Fibroblast of villous mesenchyme (primary cell): ENCODE results near the gene MAML2. TPM values are rescaled to one million over a fixed set of nuclear protein-coding genes. Genes with fewer than 3 reads are reported as not detected.

Source experiments
- DNase-seq: peaks from one replicate; pipeline ENCODE4 v3.0.0-alpha.2; 2010; ENCODE audit warnings: low read depth
- H3K4me3 ChIP-seq: 2 replicates; pipeline ENCODE4 v1.5.1; 2011; ENCODE audit warnings: low read depth, mild to moderate bottlenecking, low read length
- total RNA-seq: library from RNA; depleted of rRNA; stranded (reverse); fragments of >200 nt; gene quantifications from 2 replicates; pipeline ENCODE4 v1.2.3, GENCODE V29; 2012
- TF ChIP-seq, protein P1 (sequence below): IDR thresholded peaks from 2 replicates; pipeline ENCODE4 v1.5.1; 2012; ENCODE audit warnings: low read depth, mild to moderate bottlenecking, low read length; ENCODE audit not compliant: insufficient read depth

The MAML2 gene
- total RNA-seq, 1 donor, result 30.7 TPM

DNA sequence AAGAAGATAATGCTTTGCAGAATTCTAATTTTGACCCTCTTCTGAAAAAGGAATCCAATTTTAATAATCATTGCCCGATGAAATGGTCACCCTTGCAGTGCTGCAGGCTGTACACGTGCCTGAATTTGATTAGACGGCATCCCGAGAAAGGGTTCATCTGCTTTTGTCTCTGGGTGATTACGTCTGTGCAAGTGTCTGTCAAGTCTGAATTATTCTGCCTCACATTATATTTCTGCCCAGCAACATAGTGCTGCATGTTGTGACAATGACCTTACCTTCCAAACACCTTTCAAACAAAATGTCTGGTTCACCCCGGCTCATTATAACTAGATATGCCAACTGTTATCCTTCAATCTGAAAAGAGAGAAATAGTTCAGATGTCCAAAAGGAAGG, 164.1 kb downstream of the MAML2 start:
- DNase-seq, result no peak
- TF ChIP-seq, protein P1, sequence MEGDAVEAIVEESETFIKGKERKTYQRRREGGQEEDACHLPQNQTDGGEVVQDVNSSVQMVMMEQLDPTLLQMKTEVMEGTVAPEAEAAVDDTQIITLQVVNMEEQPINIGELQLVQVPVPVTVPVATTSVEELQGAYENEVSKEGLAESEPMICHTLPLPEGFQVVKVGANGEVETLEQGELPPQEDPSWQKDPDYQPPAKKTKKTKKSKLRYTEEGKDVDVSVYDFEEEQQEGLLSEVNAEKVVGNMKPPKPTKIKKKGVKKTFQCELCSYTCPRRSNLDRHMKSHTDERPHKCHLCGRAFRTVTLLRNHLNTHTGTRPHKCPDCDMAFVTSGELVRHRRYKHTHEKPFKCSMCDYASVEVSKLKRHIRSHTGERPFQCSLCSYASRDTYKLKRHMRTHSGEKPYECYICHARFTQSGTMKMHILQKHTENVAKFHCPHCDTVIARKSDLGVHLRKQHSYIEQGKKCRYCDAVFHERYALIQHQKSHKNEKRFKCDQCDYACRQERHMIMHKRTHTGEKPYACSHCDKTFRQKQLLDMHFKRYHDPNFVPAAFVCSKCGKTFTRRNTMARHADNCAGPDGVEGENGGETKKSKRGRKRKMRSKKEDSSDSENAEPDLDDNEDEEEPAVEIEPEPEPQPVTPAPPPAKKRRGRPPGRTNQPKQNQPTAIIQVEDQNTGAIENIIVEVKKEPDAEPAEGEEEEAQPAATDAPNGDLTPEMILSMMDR, result no peak
- no peak overlapping the region for H3K4me3 ChIP-seq

DNA sequence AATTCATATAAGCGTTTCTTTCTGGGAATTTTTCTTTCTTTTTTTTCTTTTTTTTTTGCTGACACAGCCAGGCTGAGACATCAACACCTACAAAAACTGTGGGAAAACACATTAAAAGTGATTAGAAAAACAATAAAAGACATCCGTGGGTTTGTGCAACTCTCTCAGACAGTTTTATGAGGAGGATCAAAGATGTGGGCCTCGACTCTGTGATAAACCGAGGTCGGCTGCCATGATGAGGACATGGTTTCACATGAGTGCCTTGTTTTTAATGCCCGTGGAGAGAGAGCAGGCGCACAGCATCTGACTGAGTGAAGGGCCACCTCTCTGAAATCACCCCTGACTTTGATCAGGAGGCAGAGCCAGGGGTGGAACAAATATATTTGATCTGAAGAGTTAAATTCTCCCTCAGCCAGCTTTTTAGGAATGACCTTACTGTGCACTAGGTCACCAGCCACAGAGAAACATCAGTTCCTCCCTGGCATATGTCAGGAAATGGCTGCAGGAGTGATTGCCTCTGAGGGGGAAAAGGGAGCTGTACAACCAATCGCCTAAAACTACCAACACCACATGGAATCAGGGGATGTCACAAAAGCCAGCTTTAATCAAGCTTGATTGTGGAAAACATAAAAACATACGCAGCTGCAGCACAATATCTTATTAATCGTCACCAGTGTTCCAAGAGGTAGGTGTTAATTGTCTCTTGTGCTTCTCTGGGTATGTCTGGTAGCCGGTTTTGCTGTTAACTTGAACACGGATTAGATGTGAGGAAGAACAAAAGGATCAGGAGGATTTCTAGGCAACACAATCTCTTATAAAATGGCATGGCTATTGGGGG, 164.7 kb downstream of the MAML2 start:
- no peak overlapping the region for H3K4me3 ChIP-seq
- peak; percentile 78 for DNase-seq
- TF ChIP-seq, protein P1, result no peak

DNA sequence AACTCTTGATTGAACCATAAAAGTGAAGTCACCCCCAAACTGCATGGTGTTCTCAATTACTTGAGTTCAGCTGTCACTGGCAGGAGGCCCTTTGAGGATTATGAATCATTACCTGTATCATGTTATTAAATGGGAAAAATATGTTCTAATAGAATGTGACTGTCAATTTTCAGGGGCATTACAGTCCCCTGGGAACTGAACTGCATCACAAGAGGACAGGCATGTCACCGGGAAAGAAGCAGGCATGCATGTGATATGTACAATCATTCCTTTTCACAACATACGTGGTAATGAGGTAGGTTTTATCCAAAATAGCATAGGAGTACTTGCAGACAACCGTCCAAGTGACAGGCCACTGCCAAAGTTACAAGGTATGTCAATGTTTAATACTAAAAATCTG, 165.8 kb downstream of the MAML2 start:
- no peak for DNase-seq
- TF ChIP-seq, protein P1, result no peak

DNA sequence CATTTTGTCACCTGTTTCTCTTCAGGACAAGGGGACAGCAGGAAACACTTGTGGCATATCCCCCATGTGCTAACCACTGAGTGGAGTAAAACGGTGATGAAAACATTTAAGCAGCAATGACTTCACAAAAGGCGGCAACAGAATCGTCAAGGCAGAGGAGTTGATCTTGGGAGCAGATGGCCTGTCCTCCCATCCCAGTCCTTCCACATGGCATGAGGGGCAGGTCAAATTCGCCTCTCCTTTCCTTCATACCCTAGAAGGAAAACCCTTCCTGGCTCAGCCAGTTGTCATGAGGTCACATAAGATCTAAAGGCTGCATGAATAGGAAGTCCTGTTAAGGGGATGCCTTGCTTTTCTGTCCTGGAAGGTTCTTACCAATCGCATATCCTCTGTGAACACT, 169.1 kb downstream of the MAML2 start:
- no peak for DNase-seq
- TF ChIP-seq, protein P1, result no peak
- H3K4me3 ChIP-seq, result no peak overlapping the region

More for the DNA sequence above, 165.8 kb downstream of the MAML2 start:
- no peak overlapping the region for H3K4me3 ChIP-seq

DNA sequence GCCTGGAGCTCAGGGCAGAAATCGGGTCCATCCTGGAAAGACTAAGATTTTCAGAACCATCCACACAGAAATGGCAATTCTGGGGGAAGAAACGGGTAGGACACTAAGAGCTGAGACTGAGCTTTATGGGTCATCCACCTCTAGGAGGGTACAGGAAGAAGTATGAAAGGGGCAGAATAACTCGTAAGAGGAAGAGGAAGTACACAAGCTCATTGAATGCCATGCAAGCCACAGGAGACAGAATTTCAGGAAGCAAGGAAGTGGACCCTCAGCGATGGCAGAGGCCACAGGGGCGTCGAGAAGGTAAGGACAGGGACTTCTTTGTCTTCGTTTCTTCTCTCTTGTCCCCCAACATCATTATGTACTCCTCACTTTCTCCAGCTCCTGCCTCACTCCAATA, 169.6 kb downstream of the MAML2 start:
- DNase-seq, result no peak
- no peak overlapping the region for H3K4me3 ChIP-seq
- TF ChIP-seq, protein P1, result no peak

DNA sequence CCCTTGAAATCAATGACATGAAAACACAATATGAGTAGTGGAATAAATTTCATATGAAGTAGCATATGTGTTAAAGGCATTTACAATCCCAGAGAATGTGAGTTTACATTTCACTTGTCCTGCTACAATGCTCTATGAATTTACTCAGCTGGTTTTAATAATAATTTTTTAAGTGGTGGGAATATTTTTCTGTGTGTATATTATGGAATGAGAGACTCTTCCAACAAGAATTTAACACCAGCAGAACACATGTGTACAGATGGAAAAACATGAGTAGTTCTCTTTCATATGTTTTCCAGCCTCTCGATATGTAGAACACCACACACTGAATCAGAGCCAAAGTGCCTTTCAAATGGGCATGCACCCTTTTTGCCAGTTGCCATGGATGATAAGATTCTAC, 170.4 kb downstream of the MAML2 start:
- no peak for DNase-seq
- H3K4me3 ChIP-seq, result no peak overlapping the region
- TF ChIP-seq, protein P1, result no peak
